IMR-90 (cell line): ENCODE results near the gene TTC31. TPM values are rescaled to one million over a fixed set of nuclear protein-coding genes. Genes with fewer than 3 reads are reported as not detected.

Source experiments
- ATAC-seq: fragments of 200-7000 bp; cut with Tn5 transposase; 2 replicates; pipeline ENCODE4 v1.9.1; 2020; ENCODE audit warnings: low read depth, mild to moderate bottlenecking, moderate library complexity
- BruUV-seq: library from RNA; stranded (reverse); fragments of 400-500 nt; replicated peaks from 2 replicates; lab custom pipeline; 2021; lab: Mats Ljungman, UMichigan
- CTCF ChIA-PET: fragments of 300-600 bp; formaldehyde crosslinking; extraction: SDS; loops from one replicate; lab custom pipeline; 2021; ENCODE audit warnings: antibody characterized with exemption; lab: Yijun Ruan, JAX
- POLR2A ChIA-PET: fragments of 300-600 bp; sonication (Branson Sonifier 250); formaldehyde crosslinking; loops from one replicate; lab custom pipeline; 2022; ENCODE audit warnings: antibody characterized with exemption; ENCODE audit not compliant: unreplicated experiment; lab: Charles Lee
- DNase-seq: peaks from one replicate; pipeline ENCODE4 v3.0.0; 2013
- H2AFZ ChIP-seq: replicated peaks from 2 replicates; pipeline ENCODE3; 2013; ENCODE audit warnings: low read length, mild to moderate bottlenecking; ENCODE audit not compliant: poor library complexity
- H2AK5ac ChIP-seq: 2 replicates; pipeline ENCODE4 v1.6.1; 2013; ENCODE audit warnings: low read depth, low read length, inconsistent platforms
- H2AK9ac ChIP-seq: replicated peaks from 2 replicates; pipeline ENCODE3; 2013; ENCODE audit warnings: mild to moderate bottlenecking, low read depth, low read length, moderate library complexity; ENCODE audit not compliant: poor library complexity
- H2BK120ac ChIP-seq: 2 replicates; pipeline ENCODE4 v1.6.1; 2013; ENCODE audit warnings: low read depth, low read length, inconsistent platforms
- H2BK15ac ChIP-seq: 3 replicates; pipeline ENCODE4 v1.6.1; 2013; ENCODE audit warnings: low read depth, low read length, inconsistent platforms
- H2BK20ac ChIP-seq: 2 replicates; pipeline ENCODE4 v1.6.1; 2013; ENCODE audit warnings: low read depth, mild to moderate bottlenecking, inconsistent platforms, low read length, moderate library complexity
- H2BK5ac ChIP-seq: 2 replicates; pipeline ENCODE4 v1.6.1; 2013; ENCODE audit warnings: mild to moderate bottlenecking, low read depth, low read length, inconsistent platforms; ENCODE audit not compliant: poor library complexity, severe bottlenecking
- H3K14ac ChIP-seq: replicated peaks from 2 replicates; pipeline ENCODE4 v1.6.1; 2013; ENCODE audit warnings: low read depth, low read length, inconsistent platforms
- H3K18ac ChIP-seq: 2 replicates; pipeline ENCODE4 v1.6.1; 2013; ENCODE audit warnings: low read depth, low read length, control low read depth
- H3K23ac ChIP-seq: 2 replicates; pipeline ENCODE4 v1.6.1; 2013; ENCODE audit warnings: low read depth, low read length, inconsistent platforms
- H3K27ac ChIP-seq: 2 replicates; pipeline ENCODE4 v1.5.1; 2013; ENCODE audit warnings: mild to moderate bottlenecking, control low read depth, low read length; ENCODE audit not compliant: insufficient read depth
- H3K27me3 ChIP-seq: 2 replicates; pipeline ENCODE4 v1.6.1; 2013; ENCODE audit warnings: low read length; ENCODE audit not compliant: control insufficient read depth, insufficient read depth
- H3K36me3 ChIP-seq: 2 replicates; pipeline ENCODE4 v1.6.1; 2013; ENCODE audit warnings: low read length, mixed read lengths; ENCODE audit not compliant: control insufficient read depth, insufficient read depth
- H3K4ac ChIP-seq: 2 replicates; pipeline ENCODE4 v1.6.1; 2013; ENCODE audit warnings: low read depth, low read length, inconsistent platforms
- H3K4me1 ChIP-seq: 2 replicates; pipeline ENCODE4 v1.6.1; 2013; ENCODE audit warnings: low read length, mixed read lengths; ENCODE audit not compliant: control insufficient read depth, insufficient read depth
- H3K4me2 ChIP-seq: 2 replicates; pipeline ENCODE4 v1.6.1; 2013; ENCODE audit warnings: low read depth, mild to moderate bottlenecking, control low read depth, low read length, moderate library complexity
- H3K4me3 ChIP-seq: 2 replicates; pipeline ENCODE4 v1.5.1; 2013; ENCODE audit warnings: low read depth, mild to moderate bottlenecking, control low read depth, low read length, moderate library complexity; ENCODE audit not compliant: insufficient read depth
- H3K56ac ChIP-seq: 2 replicates; pipeline ENCODE4 v1.6.1; 2013; ENCODE audit warnings: low read length, inconsistent platforms; ENCODE audit not compliant: insufficient read depth; ENCODE audit errors: extremely low read depth
- H3K79me1 ChIP-seq, 2 experiments: 2 replicates each; pipeline ENCODE4 v1.6.1; 2013; ENCODE audit warnings: low read length in 2 of 2, inconsistent platforms in 1 of 2, low read depth in 1 of 2
- H3K9ac ChIP-seq: 2 replicates; pipeline ENCODE4 v1.6.1; 2013; ENCODE audit warnings: low read depth, low read length, control low read depth
- H3K9me1 ChIP-seq: 2 replicates; pipeline ENCODE4 v1.6.1; 2013; ENCODE audit warnings: low read length, inconsistent platforms; ENCODE audit not compliant: insufficient read depth
- H3K9me3 ChIP-seq: 2 replicates; pipeline ENCODE4 v1.6.1; 2013; ENCODE audit warnings: low read length; ENCODE audit not compliant: control insufficient read depth, insufficient read depth
- H4K20me1 ChIP-seq: 2 replicates; pipeline ENCODE4 v1.6.1; 2013; ENCODE audit warnings: low read length, inconsistent platforms; ENCODE audit not compliant: insufficient read depth
- H4K5ac ChIP-seq: 2 replicates; pipeline ENCODE4 v1.6.1; 2013; ENCODE audit warnings: mild to moderate bottlenecking, low read depth, low read length, control low read depth
- H4K8ac ChIP-seq, 2 experiments: 2 replicates each; pipeline ENCODE4 v1.6.1; 2013; ENCODE audit warnings: low read depth in 2 of 2, low read length in 2 of 2, control low read depth in 1 of 2, inconsistent platforms in 1 of 2
- H4K91ac ChIP-seq: 2 replicates; pipeline ENCODE4 v1.6.1; 2013; ENCODE audit warnings: low read depth, low read length, inconsistent platforms; ENCODE audit not compliant: insufficient read depth
- MXI1 ChIP-seq: IDR thresholded peaks from 2 replicates; pipeline ENCODE4 v1.6.1; 2012; ENCODE audit warnings: low read depth, mild to moderate bottlenecking, low read length, moderate library complexity, borderline replicate concordance
- NFE2L2 ChIP-seq: fragments of 150-350 bp; IDR thresholded peaks from 2 replicates; pipeline ENCODE4 v1.6.1; 2016; ENCODE audit warnings: low read depth, mild to moderate bottlenecking, low read length
- WGBS, 2 experiments: methylation state at CpG; one replicate each; pipeline versions ENCODE4 v1.1.5 to v1.1.7; 2013; ENCODE audit warnings: missing lambda C conversion rate in 2 of 2; ENCODE audit not compliant: insufficient read length in 1 of 2; ENCODE audit errors: extremely low coverage in 2 of 2; 5-methylcytosine and 5-hydroxymethylcytosine counted together
- dilution Hi-C: fragments of 300-500 bp; cut with HindIII; formaldehyde crosslinking; loops from one replicate; pipeline ENCODE4 v1.14.3; 2018; ENCODE audit warnings: low sequenced_read_pairs; ENCODE audit not compliant: unreplicated experiment
- in situ Hi-C: fragments of 300-500 bp; cut with MboI; formaldehyde crosslinking; loops from 3 replicates; pipeline ENCODE4 v1.14.3; 2019; ENCODE audit warnings: low sequenced_read_pairs, inconsistent platforms, mixed read lengths
- intact Hi-C: fragments of 100-400 bp; cut with micrococcal nuclease; formaldehyde crosslinking; loops from 2 replicates; pipeline ENCODE4 v1.10.0; 2022
- polyA plus RNA-seq, 3 experiments: library from polyadenylated mRNA; depleted of rRNA; stranded (reverse); fragments of >200 nt; gene quantifications; 2 replicates each; pipeline ENCODE4 v1.2.3, GENCODE V29; 2012; ENCODE audit warnings: low replicate concordance in 1 of 3
- total RNA-seq: library from RNA; depleted of rRNA; stranded (reverse); fragments of >200 nt; gene quantifications from 2 replicates; pipeline ENCODE4 v1.2.3, GENCODE V29; 2012

Gene TTC31
- total and polyA plus RNA-seq, 2 of the 4 experiments (the other 2 are of a cell fraction), result 6.3 to 18.8 TPM

- no peak overlapping the region for H3K27ac ChIP-seq
- no peaks in the 10 kb centered on the region for H4K20me1 ChIP-seq
- dilution Hi-C loops, result no loop called here
- no peak overlapping the region for H3K4ac ChIP-seq
- H3K36me3 ChIP-seq, result no peaks in the 10 kb centered on the region
- no peak overlapping the region for H3K4me3 ChIP-seq
- CTCF ChIA-PET, result no interaction called here
- BruUV-seq, result no TSS peak
- no CpG with 5 or more reads among the region's 3 CpGs for WGBS, 2 experiments
- no peak overlapping the region for H3K23ac ChIP-seq
- H2BK120ac ChIP-seq, result no peak overlapping the region
- H3K9me3 ChIP-seq, result no peaks in the 10 kb centered on the region
- TF ChIP-seq NFE2L2 (no peak), MXI1 (no peak)
- peaks cover 4 to 7% of the 10 kb centered on the region in 2 experiments for H3K79me1 ChIP-seq
- H2BK20ac ChIP-seq, result no peak overlapping the region
- DNase-seq (no peak), ATAC-seq (no peak)
- H4K8ac ChIP-seq, result no peak overlapping the region
- no peak overlapping the region for H2AFZ ChIP-seq
- no peak overlapping the region for H3K18ac ChIP-seq
- POLR2A ChIA-PET, result no interaction called here
- H3K14ac ChIP-seq, result no peak overlapping the region
- no peak overlapping the region for H2BK15ac ChIP-seq
- H3K4me2 ChIP-seq, result no peak overlapping the region
- H2AK9ac ChIP-seq, result no peak overlapping the region
- peaks cover 4% of the 10 kb centered on the region; the same call in 1 of the 2 replicates for H3K4me1 ChIP-seq
- H3K9ac ChIP-seq, result no peak overlapping the region
- intact Hi-C loops, result no loop called here
- H3K27me3 ChIP-seq, result no peaks in the 10 kb centered on the region
- in situ Hi-C loops, result no loop called here
- H3K56ac ChIP-seq, result no peak overlapping the region
- no peak overlapping the region for H4K91ac ChIP-seq
- H2AK5ac ChIP-seq, result no peak overlapping the region
- 0 out of 2 replicates have a peak, but pooled peaks cover 2% of the 10 kb centered on the region for H3K9me1 ChIP-seq
- no peak overlapping the region for H4K5ac ChIP-seq
- no peak overlapping the region for H2BK5ac ChIP-seq
These were observed 32.2 kb upstream of the TTC31 start for GRCh38 chr2:74450570-74451190.
